Esophagus muscularis mucosa (tissue), 4 donors: ENCODE results near the gene FAM110A. TPM values are rescaled to one million over a fixed set of nuclear protein-coding genes. Genes with fewer than 3 reads are reported as not detected.

ENCODE experiments used
- DNase-seq: peaks from one replicate; pipeline ENCODE4 v3.0.0-alpha.2; 2017; ENCODE audit errors: extremely low spot score
- H3K27ac ChIP-seq, 4 donors: fragments of 200-600 bp; sonication (generic); replicated peaks in 1 of 4; 1 replicate in 3 of 4; 2 replicates in 1 of 4; pipeline ENCODE4 v1.5.1; 2016 to 2019; ENCODE audit warnings: mild to moderate bottlenecking in 1 of 4
- H3K27me3 ChIP-seq, 4 donors: fragments of 200-600 bp; sonication (generic); one replicate each; pipeline versions ENCODE4 v1.5.1 to v1.6.0; 2016 to 2019
- H3K36me3 ChIP-seq, 4 donors: fragments of 200-600 bp; sonication (generic); one replicate each; pipeline ENCODE4 v1.5.1; 2016 to 2019
- H3K4me1 ChIP-seq, 4 donors: fragments of 200-600 bp; sonication (generic); one replicate each; pipeline ENCODE4 v1.5.1; 2016 to 2019
- H3K4me3 ChIP-seq, 4 donors: fragments of 200-600 bp; sonication (generic); 1 replicate in 2 of 4; 2 replicates in 2 of 4; pipeline ENCODE4 v1.5.1; 2016 to 2019; ENCODE audit warnings: mild to moderate bottlenecking in 4 of 4, moderate library complexity in 1 of 4
- H3K9me3 ChIP-seq, 4 donors: fragments of 200-600 bp; sonication (generic); 1 replicate in 3 of 4; 2 replicates in 1 of 4; pipeline ENCODE4 v1.5.1; 2016 to 2019
- CTCF ChIP-seq, 3 experiments: fragments of 200-600 bp in 2 of 3; fragments of 450-650 bp in 1 of 3; sonication (generic) in 2 of 3; IDR thresholded peaks; one replicate each; pipeline ENCODE4 v1.5.1; 2017 to 2019; ENCODE audit warnings: antibody characterized with exemption in 3 of 3, mild to moderate bottlenecking in 2 of 3, moderate library complexity in 1 of 3
- EP300 ChIP-seq: sonication (generic); formaldehyde crosslinking; IDR thresholded peaks from one replicate; pipeline ENCODE4 v1.6.1; 2017; ENCODE audit warnings: antibody characterized with exemption
- POLR2A ChIP-seq: fragments of 450-650 bp; IDR thresholded peaks from one replicate; pipeline ENCODE4 v1.6.1; 2017; ENCODE audit warnings: antibody characterized with exemption, moderate library complexity, mild to moderate bottlenecking, low read depth
- POLR2AphosphoS5 ChIP-seq, 2 donors: sonication (generic); formaldehyde crosslinking; IDR thresholded peaks; one replicate each; pipeline ENCODE4 v1.6.1; 2017; ENCODE audit warnings: antibody characterized with exemption in 2 of 2
- WGBS: methylation state at CpG from one replicate; pipeline ENCODE4 v1.1.5; 2018; 5-methylcytosine and 5-hydroxymethylcytosine counted together
- intact Hi-C: fragments of 100-400 bp; cut with DNase I; formaldehyde crosslinking; loops from one replicate; pipeline ENCODE4 v1.15.1; 2023
- total RNA-seq, 4 donors: library from RNA; depleted of rRNA; stranded (reverse); fragments of >200 nt; gene quantifications; one replicate each; pipeline versions ENCODE4 v1.1.0 to v1.2.1, GENCODE V29; 2016

The FAM110A gene
- 1 to 10 TPM; 2.0 to 4.4 (median 3.2) TPM for total RNA-seq

- Histone ChIP-seq H3K27ac (peak within 1 kb of the TSS; percentile 67 to 79 (median 74)), H3K36me3 (no peaks in the 10 kb centered on the region), H3K27me3 (no peaks in the 10 kb centered on the region), H3K4me1 (peaks cover 17 to 29% (median 26%) of the 10 kb centered on the region in 4 donors), H3K4me3 (peak within 1 kb of the TSS; percentile 73 to 94 (median 84)), H3K9me3 (peaks cover 0 to 9% (median 6%) of the 10 kb centered on the region in 4 donors)
- DNase-seq, result peak; percentile 99
- WGBS, result 0% methylated on average over 3 of the region's 64 CpGs
- TF ChIP-seq POLR2AphosphoS5 (IDR thresholded peaks at IDR 0.05) (peak; percentile 44 to 79), CTCF (IDR thresholded peaks at IDR 0.05) (no peak), POLR2A (no peak), EP300 (no peak)
- intact Hi-C loops, result loop anchor here (5.0 kb wide), 1 partner anchor 181 kb away; the partner anchor contains the start of gene SRXN1
Measured at GRCh38 chr20:833450-834150, at the start of gene FAM110A. Gene FAM110A, plus strand, starts transcription at chr20:833715. Its CDS starts 11,090 bp downstream, at chr20:844805.

GRCh38 chr20:787825-788224, 45.7 kb upstream of the FAM110A start:
- no peaks in the 10 kb centered on the region for H3K36me3 ChIP-seq
- no peak overlapping the region for H3K27ac ChIP-seq
- peak; percentile 29 for DNase-seq
- intact Hi-C loops, result no loop called here
- H3K4me1 ChIP-seq, result no peaks in the 10 kb centered on the region
- WGBS, result 13% methylated on average over 1 of the region's 1 CpG
- H3K9me3 ChIP-seq, result peaks cover 0 to 20% (median 12%) of the 10 kb centered on the region in 4 donors
- peaks cover 0 to 15% (median 0%) of the 10 kb centered on the region in 4 donors for H3K27me3 ChIP-seq
- no peak for TF ChIP-seq EP300
- no peak for TF ChIP-seq POLR2A
- TF ChIP-seq CTCF (IDR thresholded peaks at IDR 0.05), result no peak
- no peak for TF ChIP-seq POLR2AphosphoS5 (IDR thresholded peaks at IDR 0.05)
- no peak overlapping the region for H3K4me3 ChIP-seq

GRCh38 chr20:791056-791455, 42.5 kb upstream of the FAM110A start:
- TF ChIP-seq EP300 (no peak), POLR2A (no peak), CTCF (IDR thresholded peaks at IDR 0.05) (no peak), POLR2AphosphoS5 (IDR thresholded peaks at IDR 0.05) (no peak)

GRCh38 chr20:792248-792647, 41.3 kb upstream of the FAM110A start:
- WGBS, result 94% methylated on average over 18 of the region's 18 CpGs
- TF ChIP-seq EP300 (no peak), CTCF (IDR thresholded peaks at IDR 0.05) (no peak)
- peaks cover 0 to 8% (median 0%) of the 10 kb centered on the region in 4 donors for H3K27me3 ChIP-seq
- H3K4me3 ChIP-seq, result no peak overlapping the region
- H3K27ac ChIP-seq, result no peak overlapping the region
- no peak for DNase-seq
- peaks cover 0 to 12% (median 7%) of the 10 kb centered on the region in 4 donors for H3K9me3 ChIP-seq
- no peaks in the 10 kb centered on the region for H3K36me3 ChIP-seq
- intact Hi-C loops, result no loop called here
- no peaks in the 10 kb centered on the region for H3K4me1 ChIP-seq

More at GRCh38 chr20:791056-791455, 42.5 kb upstream of the FAM110A start:
- no peak overlapping the region for H3K4me3 ChIP-seq
- WGBS, result 70% methylated on average over 2 of the region's 2 CpGs
- DNase-seq, result no peak
- intact Hi-C loops, result no loop called here
- H3K4me1 ChIP-seq, result no peaks in the 10 kb centered on the region
- no peak overlapping the region for H3K27ac ChIP-seq
- no peaks in the 10 kb centered on the region for H3K36me3 ChIP-seq
- H3K9me3 ChIP-seq, result peaks cover 0 to 12% (median 7%) of the 10 kb centered on the region in 4 donors
- H3K27me3 ChIP-seq, result peaks cover 0 to 14% (median 0%) of the 10 kb centered on the region in 4 donors
